Measurements from ENCODE around the gene ARMC9. TPM values are rescaled to one million over a fixed set of nuclear protein-coding genes. Genes with fewer than 3 reads are reported as not detected.

The ARMC9 gene
- total RNA-seq, 4 donors from 2014 or later: 6.5 to 11.5 (median 9.3) TPM

DNA sequence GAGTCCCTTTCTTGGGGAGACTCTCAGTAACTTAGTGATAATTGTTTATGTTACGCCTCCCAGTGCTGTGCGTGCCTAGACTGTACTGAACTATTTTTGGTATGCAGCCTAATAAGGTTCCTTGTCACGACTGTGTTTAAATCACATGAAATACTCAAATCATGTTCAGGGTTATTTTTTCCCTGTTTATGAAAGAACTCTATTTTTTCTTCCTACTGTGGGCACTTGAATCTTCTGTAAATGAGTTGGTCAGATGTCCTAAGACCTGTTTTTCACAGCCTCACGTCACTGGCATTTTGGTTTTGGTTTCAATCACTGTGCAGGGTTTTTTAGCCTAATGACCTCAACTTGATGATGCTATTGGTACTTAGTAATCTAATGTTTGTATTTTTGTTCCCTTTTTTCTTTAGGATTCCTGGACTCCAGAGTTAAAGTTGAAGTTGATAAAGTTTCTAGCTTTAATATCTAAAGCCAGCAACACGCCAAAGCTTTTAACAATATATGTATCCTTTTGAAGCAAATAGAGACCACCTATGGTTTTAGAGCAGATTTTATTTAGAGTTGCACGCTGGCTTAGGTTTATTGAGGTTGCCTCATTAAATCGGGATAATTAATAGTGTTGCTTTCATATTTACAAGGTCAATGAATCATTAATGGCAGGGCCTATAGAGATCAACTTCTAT lies 24.0 kb downstream of the ARMC9 start:
- TF ChIP-seq POLR2AphosphoS5 (IDR thresholded peaks at IDR 0.05) (no peak), EP300 (IDR thresholded peaks at IDR 0.05) (peak; percentile 73)
- DNase-seq (ENCODE audit: low spot score in 2 of 2): no peak
- H3K4me3 ChIP-seq: no peak overlapping the region

GRCh38 chr2:231223001-231223375 lies 24.6 kb downstream of the ARMC9 start:
- Histone ChIP-seq H3K27ac (no peak overlapping the region), H3K9me3 (no peaks in the 10 kb centered on the region), H3K4me1 (peaks cover 6% of the 10 kb centered on the region), H3K4me3 (no peak overlapping the region), H3K27me3 (no peaks in the 10 kb centered on the region), H3K36me3 (no peaks in the 10 kb centered on the region)
- TF ChIP-seq POLR2AphosphoS5 (IDR thresholded peaks at IDR 0.05) (no peak), EP300 (IDR thresholded peaks at IDR 0.05) (no peak), CTCF (IDR thresholded peaks at IDR 0.05) (no peak), POLR2A (IDR thresholded peaks at IDR 0.05) (no peak)
- 67% methylated on average over 3 of the region's 3 CpGs for WGBS
- no peak for DNase-seq (ENCODE audit: low spot score in 2 of 2)

More for the DNA sequence above, 24.0 kb downstream of the ARMC9 start:
- H3K36me3 ChIP-seq: no peaks in the 10 kb centered on the region
- no peaks in the 10 kb centered on the region for H3K9me3 ChIP-seq
- 61% methylated on average over 7 of the region's 7 CpGs for WGBS
- H3K4me1 ChIP-seq: peaks cover 1% of the 10 kb centered on the region
- H3K27ac ChIP-seq: no peak overlapping the region
- H3K27me3 ChIP-seq: no peaks in the 10 kb centered on the region

- Histone ChIP-seq H3K9me3 (no peaks in the 10 kb centered on the region), H3K4me3 (no peak overlapping the region), H3K36me3 (no peaks in the 10 kb centered on the region), H3K27me3 (no peaks in the 10 kb centered on the region), H3K4me1 (peaks cover 6% of the 10 kb centered on the region), H3K27ac (no peak overlapping the region)
- WGBS: 64% methylated on average over 6 of the region's 6 CpGs
- DNase-seq (ENCODE audit: low spot score in 2 of 2): no peak
- TF ChIP-seq CTCF (IDR thresholded peaks at IDR 0.05) (no peak), EP300 (IDR thresholded peaks at IDR 0.05) (peak; percentile 64)
Measured at GRCh38 chr2:231223458-231223976, 25.1 kb downstream of the ARMC9 start.

- TF ChIP-seq CTCF (IDR thresholded peaks at IDR 0.05) (peak; percentile 64 to 73), EP300 (IDR thresholded peaks at IDR 0.05) (no peak), POLR2AphosphoS5 (IDR thresholded peaks at IDR 0.05) (no peak), POLR2A (IDR thresholded peaks at IDR 0.05) (no peak)
- H3K27ac ChIP-seq: no peak overlapping the region
- 48% methylated on average over 7 of the region's 12 CpGs for WGBS
Measured at GRCh38 chr2:231227310-231228162, 29.1 kb downstream of the ARMC9 start.

GRCh38 chr2:231228223-231228622 lies 29.8 kb downstream of the ARMC9 start:
- 82% methylated on average over 8 of the region's 9 CpGs for whole genome bisulfite sequencing
- Histone ChIP-seq H3K4me3 (no peak overlapping the region), H3K27me3 (no peaks in the 10 kb centered on the region), H3K27ac (no peak overlapping the region), H3K4me1 (peaks cover 6% of the 10 kb centered on the region), H3K9me3 (no peaks in the 10 kb centered on the region), H3K36me3 (no peaks in the 10 kb centered on the region)
- DNase-seq (ENCODE audit: low spot score in 2 of 2): no peak
- TF ChIP-seq POLR2A (IDR thresholded peaks at IDR 0.05) (no peak), EP300 (IDR thresholded peaks at IDR 0.05) (no peak)

More at GRCh38 chr2:231227310-231228162, 29.1 kb downstream of the ARMC9 start:
- no peak for DNase-seq (ENCODE audit: low spot score in 2 of 2)
- H3K4me3 ChIP-seq: no peak overlapping the region
- H3K9me3 ChIP-seq: no peaks in the 10 kb centered on the region
- no peaks in the 10 kb centered on the region for H3K36me3 ChIP-seq
- peaks cover 6% of the 10 kb centered on the region for H3K4me1 ChIP-seq
- H3K27me3 ChIP-seq: no peaks in the 10 kb centered on the region

GRCh38 chr2:231228974-231229529 lies 30.6 kb downstream of the ARMC9 start:
- H3K9me3 ChIP-seq: no peaks in the 10 kb centered on the region
- TF ChIP-seq EP300 (IDR thresholded peaks at IDR 0.05) (no peak), POLR2AphosphoS5 (IDR thresholded peaks at IDR 0.05) (no peak), POLR2A (IDR thresholded peaks at IDR 0.05) (no peak), CTCF (IDR thresholded peaks at IDR 0.05) (no peak)
- WGBS: 81% methylated on average over 5 of the region's 5 CpGs
- no peaks in the 10 kb centered on the region for H3K27me3 ChIP-seq
- no peak overlapping the region for H3K4me3 ChIP-seq
- H3K36me3 ChIP-seq: no peaks in the 10 kb centered on the region
- H3K27ac ChIP-seq: no peak overlapping the region
- H3K4me1 ChIP-seq: peaks cover 6% of the 10 kb centered on the region
- DNase-seq (ENCODE audit: low spot score in 2 of 2): no peak

Measured in suprapubic skin (tissue), 4 donors.